ENCODE results near the gene USP31. TPM values are rescaled to one million over a fixed set of nuclear protein-coding genes. Genes with fewer than 3 reads are reported as not detected.
A peak's percentile ranks its signal among the peaks of the same experiment; 100 is the strongest.

Gene USP31
- total RNA-seq, 1 experiment from 2014 or later, result 16.1 TPM

DNA sequence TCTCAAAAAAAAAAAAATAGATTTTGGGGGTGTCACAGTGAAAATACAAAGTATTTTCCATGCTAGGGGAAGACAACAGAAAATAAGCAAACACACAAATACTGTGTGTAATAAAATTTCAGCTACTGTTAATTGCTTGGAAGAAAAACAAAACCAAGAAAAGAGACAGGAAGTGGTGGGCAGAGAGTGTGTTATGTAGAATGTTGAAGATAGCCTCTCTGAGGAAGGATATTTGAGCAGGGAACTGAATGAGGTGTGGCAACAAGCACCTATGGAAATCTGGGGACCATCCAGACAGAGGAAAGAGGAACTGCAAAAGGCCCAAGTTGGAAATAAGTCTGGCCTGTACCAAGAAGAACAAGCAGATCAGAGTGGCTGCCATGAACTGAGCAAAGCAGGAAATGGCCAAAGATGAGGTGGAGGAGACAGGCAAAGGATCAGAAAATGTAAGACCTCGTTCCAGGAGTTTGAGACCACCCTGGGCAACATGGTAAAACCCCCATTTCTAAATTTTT, 7.8 kb upstream of the USP31 start:
- DNase-seq, result no peak
- no peak overlapping the region; a peak in 1 of 7 replicates for H3K27ac Mint-ChIP-seq
- H3K4me1 Mint-ChIP-seq, result peaks cover 9 to 13% of the 10 kb centered on the region in 2 experiments
- Histone ChIP-seq H4K8ac (replicated peaks; ENCODE audit: insufficient read length, low read depth, low read length) (no peak overlapping the region), H3K9ac (ENCODE audit: extremely low read depth, insufficient read length, low read length) (no peak overlapping the region), H4K20me1 (ENCODE audit: control insufficient read depth, insufficient read depth, insufficient read length) (no peaks in the 10 kb centered on the region), H3K79me1 (ENCODE audit: insufficient read depth, low read depth, low read length, poor library complexity, severe bottlenecking) (no peaks in the 10 kb centered on the region), H3K4me2 (ENCODE audit: insufficient read depth, insufficient read length, low read length) (no peak overlapping the region), H3K27me3 (ENCODE audit: insufficient read depth, low read length) (no peaks in the 10 kb centered on the region), H3K56ac (ENCODE audit: insufficient read length, low read depth, low read length) (no peak overlapping the region), H3K23ac (ENCODE audit: insufficient read length, low read depth, low read length) (no peak overlapping the region), H2AK5ac (ENCODE audit: insufficient read length, low read length) (no peak overlapping the region), H3K4me1 (ENCODE audit: insufficient read depth, low read length) (no peaks in the 10 kb centered on the region), H2BK15ac (ENCODE audit: low read depth, low read length) (no peak overlapping the region), H2BK120ac (ENCODE audit: low read depth, low read length, poor library complexity, severe bottlenecking) (no peak overlapping the region), H2BK12ac (ENCODE audit: insufficient read length, low read depth, low read length) (no peak overlapping the region), H2AFZ (ENCODE audit: low read length) (peak overlapping the region; percentile 52), H3T11ph (ENCODE audit: low read length) (no peak overlapping the region), H3K18ac (ENCODE audit: insufficient read length, low read depth, low read length) (no peak overlapping the region), H3K4ac (ENCODE audit: low read depth, low read length) (no peak overlapping the region), H3K79me2 (ENCODE audit: insufficient read depth, low read length) (no peaks in the 10 kb centered on the region), H3K27ac (ENCODE audit: insufficient read length, low read depth, low read length) (no peak overlapping the region), H3K14ac (ENCODE audit: insufficient read depth, low read length) (no peak overlapping the region), H4K5ac (ENCODE audit: insufficient read length, low read depth, low read length) (no peak overlapping the region), H3K23me2 (ENCODE audit: insufficient read length, low read depth, low read length, poor library complexity, severe bottlenecking) (no peaks in the 10 kb centered on the region), H3K9me3 (ENCODE audit: control insufficient read depth, low read depth, low read length) (no peaks in the 10 kb centered on the region), H2BK5ac (ENCODE audit: insufficient read length, low read length) (no peak overlapping the region), H4K91ac (ENCODE audit: insufficient read length, low read depth, low read length) (no peak overlapping the region), H2BK20ac (ENCODE audit: low read depth, low read length, poor library complexity, severe bottlenecking) (no peak overlapping the region)
- peaks cover 3 to 12% (median 6%) of the 10 kb centered on the region in 3 experiments for H3K36me3 Mint-ChIP-seq (ENCODE audit: insufficient read depth in 1 of 3, low read depth in 3 of 3)
- H3K4me3 Mint-ChIP-seq, result no peak overlapping the region
- H3K27me3 Mint-ChIP-seq (ENCODE audit: low read depth), result peaks cover 5% of the 10 kb centered on the region; the same call in 1 of the 2 replicates
- no CpG with 5 or more reads among the region's 1 CpG for WGBS (ENCODE audit: extremely low coverage, insufficient read length, low lambda C conversion rate)
- H3K9me3 Mint-ChIP-seq, result peaks cover 13 to 14% of the 10 kb centered on the region in 2 experiments
- TF ChIP-seq, protein P1, sequence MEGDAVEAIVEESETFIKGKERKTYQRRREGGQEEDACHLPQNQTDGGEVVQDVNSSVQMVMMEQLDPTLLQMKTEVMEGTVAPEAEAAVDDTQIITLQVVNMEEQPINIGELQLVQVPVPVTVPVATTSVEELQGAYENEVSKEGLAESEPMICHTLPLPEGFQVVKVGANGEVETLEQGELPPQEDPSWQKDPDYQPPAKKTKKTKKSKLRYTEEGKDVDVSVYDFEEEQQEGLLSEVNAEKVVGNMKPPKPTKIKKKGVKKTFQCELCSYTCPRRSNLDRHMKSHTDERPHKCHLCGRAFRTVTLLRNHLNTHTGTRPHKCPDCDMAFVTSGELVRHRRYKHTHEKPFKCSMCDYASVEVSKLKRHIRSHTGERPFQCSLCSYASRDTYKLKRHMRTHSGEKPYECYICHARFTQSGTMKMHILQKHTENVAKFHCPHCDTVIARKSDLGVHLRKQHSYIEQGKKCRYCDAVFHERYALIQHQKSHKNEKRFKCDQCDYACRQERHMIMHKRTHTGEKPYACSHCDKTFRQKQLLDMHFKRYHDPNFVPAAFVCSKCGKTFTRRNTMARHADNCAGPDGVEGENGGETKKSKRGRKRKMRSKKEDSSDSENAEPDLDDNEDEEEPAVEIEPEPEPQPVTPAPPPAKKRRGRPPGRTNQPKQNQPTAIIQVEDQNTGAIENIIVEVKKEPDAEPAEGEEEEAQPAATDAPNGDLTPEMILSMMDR (conservative IDR thresholded peaks at IDR 0.05), result no peak

Measured in H9 (cell line).